ENCODE data around the gene MX1.

MX1 gene

DNA sequence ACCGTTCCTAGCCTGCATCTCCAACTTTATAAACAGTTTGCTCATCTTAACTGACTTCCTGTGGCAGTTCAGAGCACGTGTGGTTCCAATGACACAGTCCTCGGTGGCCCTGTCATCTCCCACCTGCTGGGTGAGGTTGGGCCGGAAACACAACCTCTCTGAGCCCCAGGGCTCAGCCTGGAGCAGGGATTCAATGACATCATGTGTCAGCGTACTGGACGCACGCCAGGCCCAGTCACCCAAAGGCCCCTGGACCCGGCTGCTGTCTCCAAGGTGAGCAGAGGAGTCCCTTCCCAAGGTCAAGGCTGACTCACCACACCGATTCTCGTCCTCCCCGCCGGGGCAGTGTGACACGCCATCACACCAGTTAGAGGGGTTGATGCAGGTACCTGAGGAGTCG is 62.0 kb downstream of the MX1 start:
- no peak for DNase-seq (ENCODE audit: low read depth in 2 of 2, low spot score in 1 of 2)

DNA sequence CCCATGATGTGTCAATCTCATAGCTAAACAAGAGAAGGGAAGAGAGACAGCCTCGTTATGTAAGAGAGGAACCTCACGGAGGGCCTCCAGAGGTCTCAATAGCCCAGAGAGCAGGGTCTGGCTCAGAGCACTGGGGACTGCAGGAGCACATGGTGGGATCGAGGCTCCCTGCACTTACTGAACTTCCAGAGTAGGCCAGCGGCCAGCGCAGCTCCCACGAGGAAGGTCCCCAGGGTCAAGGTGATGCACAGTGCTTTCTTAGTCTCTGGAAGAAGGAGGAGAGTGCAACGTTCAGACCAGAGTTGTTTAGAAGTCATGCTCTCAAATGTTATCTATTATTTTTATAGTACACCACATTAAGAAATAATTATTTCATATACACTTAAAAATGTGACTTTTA is 63.3 kb downstream of the MX1 start:
- DNase-seq (ENCODE audit: low read depth in 2 of 2, low spot score in 1 of 2): no peak

DNA sequence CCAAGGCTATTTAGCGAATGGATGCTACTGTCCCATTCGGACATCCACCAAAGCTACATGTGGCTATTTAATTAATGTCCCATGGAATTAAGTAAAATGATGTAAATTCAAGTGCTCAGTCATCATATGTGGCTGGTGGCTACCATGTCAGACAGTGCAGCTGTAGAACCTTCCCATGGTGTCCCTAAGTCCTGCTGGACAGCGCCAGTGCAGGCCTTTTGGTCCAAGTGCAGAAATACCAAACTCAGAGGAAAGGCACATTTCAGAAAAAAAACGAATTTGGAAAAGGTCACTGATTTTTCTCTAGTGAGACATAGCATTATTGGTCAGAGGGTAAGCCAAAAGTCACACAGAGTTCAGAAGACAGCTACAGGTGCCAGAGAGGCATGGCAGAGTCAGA is 64.3 kb downstream of the MX1 start:
- DNase-seq (ENCODE audit: low read depth in 2 of 2, low spot score in 1 of 2): no peak

DNA sequence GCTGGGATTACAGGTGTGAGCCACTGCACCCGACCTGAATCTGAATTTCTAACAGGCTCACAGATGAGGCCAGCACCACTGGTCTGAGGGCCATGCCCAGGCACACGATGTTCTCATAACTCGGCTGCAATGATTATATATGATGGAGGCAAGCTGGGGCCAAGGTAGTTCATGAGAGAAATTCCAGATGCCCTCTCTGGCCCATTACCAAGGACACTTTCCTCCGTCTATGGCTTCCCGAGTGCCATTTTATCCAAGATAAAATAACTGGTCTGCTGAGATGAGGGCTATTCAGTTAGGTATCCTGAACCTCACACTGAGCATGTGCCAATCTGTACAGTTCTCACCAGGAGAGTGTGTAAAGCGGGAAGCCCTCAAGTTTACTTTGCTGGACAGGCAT is 65.4 kb downstream of the MX1 start:
- DNase-seq (ENCODE audit: low read depth in 2 of 2, low spot score in 1 of 2): no peak

DNA sequence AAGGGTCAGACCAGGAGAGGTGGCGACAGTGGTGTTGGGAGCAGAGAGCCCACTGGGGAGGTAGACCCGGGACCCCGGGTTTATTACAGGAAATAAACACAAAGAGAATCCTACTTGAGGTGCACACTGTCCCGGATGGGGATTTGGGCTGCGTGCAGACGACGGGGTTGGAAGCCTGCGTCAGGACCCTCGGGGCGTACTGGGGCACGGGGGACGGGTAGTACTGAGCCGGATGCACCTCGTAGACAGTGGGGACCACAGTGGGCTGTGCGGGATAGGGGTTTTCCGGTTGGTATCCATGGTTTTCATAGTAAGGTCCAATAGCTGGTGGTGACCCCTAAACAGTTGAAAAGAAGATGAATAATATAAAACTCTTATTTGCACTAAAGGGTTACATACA is 68.2 kb downstream of the MX1 start:
- DNase-seq (ENCODE audit: low read depth in 2 of 2, low spot score in 1 of 2): no peak

DNA sequence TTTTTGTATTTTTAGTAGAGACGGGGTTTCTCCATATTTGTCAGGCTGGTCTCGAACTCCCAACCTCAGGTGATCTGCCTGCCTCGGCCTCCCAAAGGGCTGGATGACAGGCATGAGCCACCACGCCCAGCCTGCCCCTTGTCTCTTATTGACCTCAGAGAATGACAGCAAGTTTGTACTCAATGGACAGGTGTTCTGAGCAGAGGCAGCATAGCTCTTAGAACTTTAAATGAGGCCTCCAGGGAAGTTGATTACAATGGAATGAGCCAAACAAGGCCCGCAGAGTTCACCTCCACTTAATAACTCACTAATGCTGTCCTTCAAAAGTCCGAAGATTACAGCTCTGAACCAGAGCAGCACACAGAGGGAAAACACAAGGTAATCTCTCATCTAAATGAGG is 71.0 kb downstream of the MX1 start:
- no peak for DNase-seq (ENCODE audit: low read depth in 2 of 2, low spot score in 1 of 2)

DNA sequence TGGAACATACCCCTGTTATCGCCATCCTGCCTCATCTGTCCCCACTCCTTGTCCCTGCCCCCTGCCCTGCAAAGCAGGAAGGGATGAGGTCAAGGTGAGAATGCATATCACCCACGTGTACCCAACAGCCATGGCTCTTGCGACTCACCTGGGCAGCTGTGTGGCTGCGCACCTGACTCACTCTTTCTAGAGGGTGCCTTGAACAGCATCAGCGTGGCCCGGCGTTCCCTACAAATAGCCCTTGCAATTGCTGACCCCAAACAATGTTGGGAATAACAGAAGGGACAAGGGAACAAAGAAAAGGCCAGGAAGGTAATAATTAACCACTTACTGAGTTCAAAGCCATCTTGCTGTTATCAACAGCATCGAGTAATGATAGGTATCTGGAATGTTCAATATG is 71.7 kb downstream of the MX1 start:
- DNase-seq (ENCODE audit: low read depth in 2 of 2, low spot score in 1 of 2): no peak

DNA sequence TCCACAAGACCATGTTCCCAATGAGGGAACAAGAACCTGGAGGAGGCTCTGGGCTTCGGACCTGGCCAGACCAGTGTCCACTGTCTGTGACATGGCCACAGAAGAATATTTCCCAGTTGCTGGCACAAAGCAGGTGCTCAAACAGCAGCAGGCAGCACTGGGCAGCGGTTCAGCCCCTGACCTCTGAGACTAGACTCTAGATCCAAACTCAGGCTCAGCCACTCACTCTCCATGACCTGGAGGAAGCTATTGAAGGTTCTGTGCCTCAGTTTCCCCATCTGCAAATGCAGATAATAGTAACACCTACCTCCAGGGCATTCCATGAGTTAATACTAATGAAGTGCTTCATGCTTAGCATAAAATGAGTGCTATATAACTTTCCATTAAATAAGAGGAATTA is 73.9 kb downstream of the MX1 start:
- DNase-seq (ENCODE audit: low read depth in 2 of 2, low spot score in 1 of 2): no peak

DNA sequence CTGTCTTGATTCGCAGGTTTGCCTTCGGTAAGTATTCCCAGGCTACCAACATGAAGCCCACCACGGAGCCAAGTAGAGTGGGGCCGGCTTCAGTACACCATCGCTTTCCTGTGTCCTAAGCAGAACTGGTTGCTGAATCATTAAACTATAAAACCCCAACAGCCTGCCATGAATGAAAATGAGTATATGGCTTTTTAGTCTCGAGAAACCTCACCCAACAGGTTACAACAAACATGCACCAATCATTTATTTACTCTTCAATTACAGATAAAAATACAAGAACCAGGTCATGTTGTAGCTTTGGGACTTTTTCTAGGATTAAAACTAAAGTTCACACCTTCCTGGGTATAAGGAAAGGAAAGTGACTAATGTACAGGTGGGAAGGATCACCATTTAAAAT is 74.3 kb downstream of the MX1 start:
- DNase-seq (ENCODE audit: low read depth in 2 of 2, low spot score in 1 of 2): no peak

DNA sequence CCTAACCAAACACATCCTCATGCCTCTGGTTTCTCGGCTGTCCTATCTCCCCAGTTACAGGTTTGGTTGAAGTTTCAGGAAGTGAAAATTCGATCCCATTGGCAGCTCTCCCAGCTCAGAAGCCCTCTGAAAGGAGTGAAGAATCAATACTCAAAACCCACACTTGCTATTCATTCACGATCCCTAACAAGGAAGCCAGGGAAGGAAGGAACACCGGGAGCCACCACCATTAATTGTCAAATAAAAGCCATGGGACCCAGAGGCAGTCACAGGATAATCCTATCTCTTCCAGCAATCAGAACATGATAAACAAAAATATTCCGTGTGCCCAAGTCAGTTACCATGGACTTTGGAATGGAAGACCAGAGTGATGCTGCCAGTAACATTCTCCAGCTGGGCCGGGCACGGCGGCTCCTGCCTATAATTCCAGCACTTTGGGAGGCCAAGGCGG is 74.9 kb downstream of the MX1 start:
- DNase-seq (ENCODE audit: low read depth in 2 of 2, low spot score in 1 of 2): no peak

DNA sequence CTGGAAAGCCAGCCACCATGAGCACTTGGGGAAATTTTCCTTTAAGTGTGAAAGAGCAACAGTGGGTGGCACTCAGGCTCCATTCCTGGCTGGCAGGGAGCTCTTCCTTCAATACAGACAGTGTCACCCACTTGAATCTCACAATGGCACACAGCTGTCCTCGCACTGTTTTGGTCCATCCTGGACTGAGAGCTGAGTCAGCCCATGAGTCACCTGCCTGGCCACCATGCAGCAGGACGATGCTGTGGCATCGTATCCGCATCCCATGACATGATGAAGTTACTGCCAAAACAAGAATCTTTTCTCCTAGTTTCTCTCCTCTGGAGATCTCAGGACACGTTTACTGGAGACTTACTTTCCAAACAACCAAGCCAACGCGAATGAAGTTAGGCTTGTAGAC is 75.9 kb downstream of the MX1 start:
- DNase-seq (ENCODE audit: low read depth in 2 of 2, low spot score in 1 of 2): no peak

DNA sequence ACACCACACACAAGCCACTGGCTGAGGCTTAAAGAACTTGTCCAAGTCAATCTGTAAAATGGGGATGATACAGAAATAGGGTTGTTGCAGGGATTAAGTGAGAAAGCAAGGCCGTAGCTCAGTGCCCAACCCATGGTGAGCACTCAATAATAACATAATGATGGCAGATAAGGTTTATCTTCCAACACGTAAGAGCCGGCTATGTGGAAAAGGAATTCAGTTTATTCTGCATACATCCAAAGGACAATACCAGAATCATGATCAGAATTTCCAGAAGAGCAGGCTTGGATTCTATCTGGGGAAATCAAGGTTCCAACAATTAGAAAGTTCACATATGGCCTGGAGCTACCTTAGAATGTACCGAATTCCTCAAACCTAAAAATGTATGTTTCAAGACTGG is 77.3 kb downstream of the MX1 start:
- no peak for DNase-seq (ENCODE audit: low read depth in 2 of 2, low spot score in 1 of 2)

DNA sequence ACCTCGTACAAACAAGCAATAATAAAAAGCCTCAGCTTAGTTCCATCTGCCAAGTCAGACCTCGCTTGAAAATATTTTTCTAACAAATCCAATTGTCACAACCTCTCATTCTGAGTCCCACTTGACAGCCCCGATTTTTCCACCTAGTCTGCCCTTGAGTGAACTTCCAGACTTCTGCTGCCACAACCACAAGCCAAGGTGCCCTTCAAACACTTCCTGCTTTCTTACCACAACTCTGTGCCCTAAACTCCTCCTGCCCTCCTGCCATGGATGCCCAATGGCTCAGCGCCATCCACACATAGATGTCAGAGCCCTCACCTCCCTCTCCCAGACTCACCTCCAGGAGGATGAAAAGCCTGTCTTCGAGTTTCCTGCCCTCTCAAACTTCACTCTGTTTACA is 78.0 kb downstream of the MX1 start:
- no peak for DNase-seq (ENCODE audit: low read depth in 2 of 2, low spot score in 1 of 2)

DNA sequence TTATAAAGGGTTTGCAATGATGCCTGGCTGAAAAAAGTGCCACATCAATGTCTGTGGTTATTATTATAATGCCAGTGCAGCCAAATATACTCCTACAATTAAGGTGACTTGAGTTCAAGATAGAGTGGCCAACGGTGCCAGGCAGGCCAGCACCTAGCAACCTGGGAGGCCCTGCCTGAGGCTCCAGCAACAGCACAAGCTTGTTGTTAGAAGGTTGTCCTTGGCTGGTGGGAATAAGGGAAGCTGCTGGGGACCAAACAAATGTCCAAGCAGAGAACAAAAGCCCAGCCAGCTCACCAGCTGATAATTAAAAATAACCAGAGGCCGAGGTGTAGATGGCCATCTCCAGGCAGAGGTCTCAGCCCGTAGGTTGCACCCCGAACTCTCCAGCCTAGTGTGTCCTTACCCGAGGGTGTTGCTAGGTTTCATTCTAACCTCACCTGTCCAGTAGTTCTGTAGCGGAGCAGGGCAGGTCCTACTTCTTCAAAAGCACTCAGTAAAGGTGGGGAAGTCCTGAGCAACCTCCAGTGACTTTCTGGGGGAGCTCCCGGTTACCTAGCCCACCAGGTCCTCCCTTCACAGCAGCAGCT is 80.1 kb downstream of the MX1 start:
- DNase-seq (ENCODE audit: low read depth in 2 of 2, low spot score in 1 of 2): no peak

DNA sequence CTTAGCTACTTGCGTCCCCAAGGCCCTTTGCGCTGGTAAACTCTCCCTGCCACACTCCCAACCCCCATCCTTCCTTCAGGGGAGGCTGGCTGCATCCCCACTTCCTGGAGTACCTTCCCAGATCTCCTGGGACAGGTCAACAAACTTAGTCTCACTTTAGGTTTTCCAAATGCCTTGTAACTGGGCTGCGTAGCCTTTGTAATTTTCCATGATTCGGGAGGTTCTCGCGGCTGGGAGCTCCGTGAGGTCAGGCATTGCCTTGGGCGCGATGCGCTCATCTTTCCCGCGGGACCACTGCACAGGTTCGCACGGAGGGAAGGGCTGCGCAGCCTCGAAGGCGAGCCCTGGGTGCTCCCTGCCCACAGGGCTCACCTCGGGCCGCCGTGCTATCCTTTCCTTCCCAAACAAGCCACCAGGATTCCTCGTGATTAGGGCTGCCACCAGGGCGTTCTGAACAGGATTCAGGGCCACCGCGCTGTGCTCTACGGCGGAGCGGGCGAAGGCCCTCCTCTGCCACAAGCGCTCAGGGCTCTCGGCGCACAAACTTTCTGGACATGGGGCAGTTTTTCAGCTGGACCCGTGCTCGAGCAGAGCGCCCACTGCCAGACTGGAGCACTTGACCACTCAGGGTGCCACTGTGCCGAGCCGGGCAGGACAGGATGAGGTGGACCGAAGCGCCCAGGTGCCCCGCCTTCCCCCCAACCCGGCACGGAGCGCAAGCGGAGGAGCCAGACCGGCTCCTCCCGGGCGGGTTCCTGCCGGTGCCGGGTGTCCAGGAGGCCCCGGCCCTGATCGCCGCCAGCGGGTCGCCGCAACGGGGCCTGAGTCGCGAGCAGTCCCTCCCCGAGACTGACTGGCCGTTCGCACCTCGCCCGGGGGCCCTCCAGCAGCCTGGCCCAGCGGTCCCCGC is 80.8 kb downstream of the MX1 start:
- DNase-seq (ENCODE audit: low read depth in 2 of 2, low spot score in 1 of 2): no peak

DNA sequence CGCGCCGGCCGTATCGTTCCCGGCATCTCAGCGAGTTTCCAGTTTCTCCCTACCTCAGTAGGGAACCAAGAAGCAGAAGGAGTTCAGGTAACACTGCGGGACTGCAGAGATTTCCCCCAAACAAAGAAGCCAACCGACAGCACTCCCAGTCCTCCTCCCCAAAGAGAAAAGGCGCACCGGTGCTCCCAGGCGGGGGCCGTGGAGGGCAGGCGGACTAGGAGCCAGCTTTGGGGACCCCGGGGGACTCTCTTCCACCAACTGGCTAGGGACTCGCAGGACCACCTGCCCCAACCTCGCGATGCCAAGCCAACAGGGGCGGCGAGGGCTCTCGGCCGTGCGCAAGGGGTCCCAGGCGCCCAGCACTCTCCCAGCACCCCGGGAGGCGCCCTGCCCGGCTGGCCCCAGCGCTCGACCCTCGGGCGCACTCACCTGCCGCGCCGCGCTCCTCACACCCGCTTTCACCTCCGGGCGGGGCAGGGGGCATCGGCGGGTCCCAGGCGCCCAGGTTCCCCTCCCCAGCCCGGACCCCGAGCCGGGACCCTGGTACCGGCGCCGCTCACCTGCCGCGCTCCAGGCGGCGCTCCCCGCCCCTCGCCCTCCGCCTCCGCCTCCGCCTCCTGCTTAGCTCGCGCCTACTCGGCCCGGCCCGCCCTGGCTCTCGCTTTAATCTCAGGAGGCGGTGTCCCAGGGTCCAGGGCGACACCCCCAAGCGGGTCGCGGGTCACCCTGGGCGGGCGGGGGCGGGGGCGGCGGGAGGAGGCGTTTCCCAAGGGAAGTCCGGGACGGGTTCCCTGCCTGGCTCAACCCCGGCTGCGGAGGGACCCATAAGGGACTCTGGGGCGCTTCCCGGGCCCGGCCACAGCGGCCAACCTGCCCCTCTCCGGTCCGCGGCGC is 81.7 kb downstream of the MX1 start, which contains the start of gene TMPRSS2:
TSS of gene TMPRSS2 (minus strand) at position 638 of the 894 bp plus-strand sequence. CDS start 10,025 bp downstream, outside the sequence.
- DNase-seq (ENCODE audit: low read depth in 2 of 2, low spot score in 1 of 2): no peak

DNA sequence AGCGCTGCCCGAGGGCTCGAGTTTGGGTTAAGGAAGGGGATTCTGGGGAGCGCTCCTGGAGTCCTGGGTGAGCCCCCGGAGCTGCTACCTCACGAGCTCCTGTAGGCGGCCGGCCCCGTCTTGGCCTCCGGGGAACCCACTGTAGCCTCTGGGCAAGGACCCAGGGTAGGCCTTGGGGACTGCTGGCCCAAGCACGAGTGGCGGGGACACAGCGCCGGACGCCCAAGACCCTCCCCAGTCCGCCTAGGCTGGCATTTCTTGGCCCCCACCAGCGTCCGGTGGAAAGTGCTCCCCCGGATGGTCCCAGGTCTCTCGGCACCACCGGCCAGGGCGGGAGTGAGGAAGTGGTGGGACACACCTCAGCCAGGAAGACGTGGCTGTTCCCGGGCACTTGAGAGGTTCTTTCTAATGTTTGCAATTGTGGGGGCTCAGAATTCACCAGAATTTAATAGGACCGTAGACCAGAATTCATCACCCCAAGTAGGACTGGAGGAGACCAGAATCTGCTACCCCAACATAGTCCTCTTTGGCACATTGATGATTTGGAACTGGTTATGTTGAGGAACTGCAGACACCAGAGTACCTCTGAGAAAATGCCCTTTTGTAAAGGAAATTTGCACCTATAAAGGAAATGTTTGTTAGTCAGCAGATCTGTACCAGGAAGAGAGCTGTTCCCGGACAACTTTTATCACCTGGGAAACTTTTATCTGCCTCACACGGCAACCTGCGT is 82.5 kb downstream of the MX1 start:
- no peak for DNase-seq (ENCODE audit: low read depth in 2 of 2, low spot score in 1 of 2)
